AG04450 (cell line): ENCODE results near the gene EPS8L3. TPM values are rescaled to one million over a fixed set of nuclear protein-coding genes. Genes with fewer than 3 reads are reported as not detected.

ENCODE experiments used
- CTCF ChIA-PET: fragments of 300-600, 350-600 bp; formaldehyde crosslinking; extraction: SDS; loops from one replicate; lab custom pipeline; 2022; ENCODE audit warnings: antibody characterized with exemption, inconsistent platforms; lab: Charles Lee
- POLR2A ChIA-PET: fragments of 350-600 bp; formaldehyde crosslinking; extraction: SDS; loops from one replicate; lab custom pipeline; 2021; ENCODE audit warnings: antibody characterized with exemption, inconsistent platforms; lab: Yijun Ruan, JAX
- DNase-seq: peaks from one replicate; pipeline ENCODE4 v3.0.0-alpha.2; 2011; ENCODE audit warnings: low read depth, low spot score
- H3K27ac ChIP-seq: one replicate; pipeline ENCODE4 v1.5.1; 2012; ENCODE audit warnings: low read depth, low read length, control low read depth
- H3K27me3 ChIP-seq: one replicate; pipeline ENCODE4 v1.6.0; 2012; ENCODE audit warnings: low read length; ENCODE audit not compliant: control insufficient read depth, insufficient read depth
- H3K4me3 ChIP-seq: 2 replicates; pipeline ENCODE4 v1.5.1; 2011; ENCODE audit warnings: mild to moderate bottlenecking, low read depth, low read length, control low read depth
- H3K9me3 ChIP-seq: 2 replicates; pipeline ENCODE4 v1.5.1; 2012; ENCODE audit warnings: low read length; ENCODE audit not compliant: control insufficient read depth, insufficient read depth
- polyA minus RNA-seq: library from RNA; depleted of rRNA, polyadenylated mRNA; stranded (reverse); fragments of >200 nt; gene quantifications from 2 replicates; pipeline ENCODE4 v1.2.3, GENCODE V29; 2011; rRNA and poly(A)+ RNA removed
- polyA plus RNA-seq: library from polyadenylated mRNA; depleted of rRNA; stranded (reverse); fragments of >200 nt; gene quantifications from 2 replicates; pipeline ENCODE4 v1.2.3, GENCODE V29; 2011; rRNA removed
- TF ChIP-seq, protein P1 (sequence below): IDR thresholded peaks from 2 replicates; pipeline ENCODE4 v1.5.1; 2011; ENCODE audit warnings: low read depth, low read length, control low read depth, inconsistent platforms

EPS8L3 gene, protein sequence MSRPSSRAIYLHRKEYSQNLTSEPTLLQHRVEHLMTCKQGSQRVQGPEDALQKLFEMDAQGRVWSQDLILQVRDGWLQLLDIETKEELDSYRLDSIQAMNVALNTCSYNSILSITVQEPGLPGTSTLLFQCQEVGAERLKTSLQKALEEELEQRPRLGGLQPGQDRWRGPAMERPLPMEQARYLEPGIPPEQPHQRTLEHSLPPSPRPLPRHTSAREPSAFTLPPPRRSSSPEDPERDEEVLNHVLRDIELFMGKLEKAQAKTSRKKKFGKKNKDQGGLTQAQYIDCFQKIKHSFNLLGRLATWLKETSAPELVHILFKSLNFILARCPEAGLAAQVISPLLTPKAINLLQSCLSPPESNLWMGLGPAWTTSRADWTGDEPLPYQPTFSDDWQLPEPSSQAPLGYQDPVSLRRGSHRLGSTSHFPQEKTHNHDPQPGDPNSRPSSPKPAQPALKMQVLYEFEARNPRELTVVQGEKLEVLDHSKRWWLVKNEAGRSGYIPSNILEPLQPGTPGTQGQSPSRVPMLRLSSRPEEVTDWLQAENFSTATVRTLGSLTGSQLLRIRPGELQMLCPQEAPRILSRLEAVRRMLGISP
- polyA plus RNA-seq (not detected in 2 replicates), polyA minus RNA-seq (not detected in 2 replicates)

DNA sequence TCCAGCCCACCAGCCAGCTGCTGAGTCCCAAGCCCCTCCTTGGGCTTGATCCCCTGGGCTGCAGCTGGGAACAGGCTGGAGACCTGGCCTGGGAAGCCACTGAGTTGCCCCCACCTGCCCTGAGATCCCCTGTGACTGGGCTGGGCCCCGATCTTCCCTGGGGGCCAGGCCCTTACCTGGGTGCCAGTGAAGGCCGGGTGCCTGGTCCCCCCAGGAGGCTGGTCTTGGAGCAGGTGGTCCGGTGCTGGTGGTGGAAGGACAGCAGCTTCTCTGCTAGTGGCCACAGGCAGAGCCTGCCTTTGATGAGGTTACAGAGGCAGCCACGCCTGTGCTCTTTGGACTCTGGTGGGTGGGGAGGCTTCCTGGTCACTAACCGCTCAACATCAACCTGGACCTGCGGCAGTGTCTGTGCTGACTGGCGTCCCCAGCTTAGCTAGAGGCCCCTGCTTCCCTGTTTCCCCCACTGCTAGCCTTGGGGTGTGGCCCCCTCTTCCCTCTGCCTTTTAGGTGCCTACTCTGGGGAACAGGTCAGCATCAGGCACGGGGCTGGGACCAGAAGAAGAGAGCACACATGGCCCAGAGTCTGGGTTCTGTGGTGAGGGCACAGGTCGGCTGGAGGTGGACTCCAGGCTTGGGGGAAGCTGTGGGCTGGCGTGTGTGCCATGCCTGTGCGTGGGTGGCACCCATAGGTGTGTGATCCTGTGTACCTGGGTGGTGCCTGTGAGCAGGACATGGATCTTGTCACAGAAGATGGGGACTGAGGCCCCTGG, at the start of gene EPS8L3:
Gene EPS8L3, minus strand, starts transcription at position 278 of the 770 bp plus-strand sequence. CDS start 2,174 bp downstream, outside the sequence.
- Histone ChIP-seq H3K4me3 (no peak within 1 kb of the TSS), H3K27ac (peak within 1 kb of the TSS; percentile 61), H3K27me3 (no peaks in the 10 kb centered on the region), H3K9me3 (no peaks in the 10 kb centered on the region; the same call in 1 of the 2 replicates)
- ChIA-PET POLR2A (interaction anchor here (0.6 kb wide), 1 partner anchor 99 kb away, joined by 6 read pairs; no protein-coding TSS in a partner anchor), CTCF (interaction anchor here (0.6 to 1.0 kb wide), 4 partner anchors 10 to 232 kb away, joined by 3 to 4 read pairs (median 3); no protein-coding TSS in a partner anchor)
- TF ChIP-seq, protein P1, sequence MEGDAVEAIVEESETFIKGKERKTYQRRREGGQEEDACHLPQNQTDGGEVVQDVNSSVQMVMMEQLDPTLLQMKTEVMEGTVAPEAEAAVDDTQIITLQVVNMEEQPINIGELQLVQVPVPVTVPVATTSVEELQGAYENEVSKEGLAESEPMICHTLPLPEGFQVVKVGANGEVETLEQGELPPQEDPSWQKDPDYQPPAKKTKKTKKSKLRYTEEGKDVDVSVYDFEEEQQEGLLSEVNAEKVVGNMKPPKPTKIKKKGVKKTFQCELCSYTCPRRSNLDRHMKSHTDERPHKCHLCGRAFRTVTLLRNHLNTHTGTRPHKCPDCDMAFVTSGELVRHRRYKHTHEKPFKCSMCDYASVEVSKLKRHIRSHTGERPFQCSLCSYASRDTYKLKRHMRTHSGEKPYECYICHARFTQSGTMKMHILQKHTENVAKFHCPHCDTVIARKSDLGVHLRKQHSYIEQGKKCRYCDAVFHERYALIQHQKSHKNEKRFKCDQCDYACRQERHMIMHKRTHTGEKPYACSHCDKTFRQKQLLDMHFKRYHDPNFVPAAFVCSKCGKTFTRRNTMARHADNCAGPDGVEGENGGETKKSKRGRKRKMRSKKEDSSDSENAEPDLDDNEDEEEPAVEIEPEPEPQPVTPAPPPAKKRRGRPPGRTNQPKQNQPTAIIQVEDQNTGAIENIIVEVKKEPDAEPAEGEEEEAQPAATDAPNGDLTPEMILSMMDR, result no peak
- DNase-seq, result no peak

DNA sequence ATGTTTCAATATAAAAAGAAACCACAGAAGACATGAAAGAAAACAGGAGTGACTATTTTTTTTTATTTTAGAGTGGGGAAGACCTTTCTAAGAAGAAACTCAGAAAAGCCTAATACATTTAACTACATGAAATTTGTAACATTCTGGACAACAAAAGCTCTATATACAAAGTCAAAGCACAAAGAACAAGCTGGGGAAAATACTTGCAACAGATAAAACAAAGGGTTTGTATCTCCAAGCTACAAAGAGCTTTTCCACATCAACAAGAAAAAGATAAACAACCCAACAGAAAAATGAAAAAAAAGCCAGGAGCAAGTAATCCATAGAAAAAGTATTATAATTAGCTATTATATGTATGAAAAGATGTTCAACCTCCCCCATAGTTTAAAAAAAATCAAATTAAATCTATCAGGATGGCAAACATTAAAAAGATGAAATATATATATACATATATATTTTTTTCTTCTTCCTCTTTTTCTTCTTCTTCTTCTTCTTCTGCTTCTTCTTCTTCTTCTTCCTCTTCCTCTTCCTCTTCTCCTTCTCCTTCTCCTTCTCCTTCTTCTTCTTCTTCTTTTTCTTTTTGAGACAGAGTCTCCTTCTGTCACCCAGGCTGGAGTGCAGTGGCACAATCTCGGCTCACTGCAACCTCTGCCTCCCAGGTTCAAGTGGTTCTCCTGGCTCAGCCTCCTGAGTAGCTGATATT, 49.1 kb upstream of the EPS8L3 start:
- Histone ChIP-seq H3K9me3 (peaks cover 7% of the 10 kb centered on the region), H3K4me3 (no peak overlapping the region), H3K27me3 (no peaks in the 10 kb centered on the region), H3K27ac (no peak overlapping the region)
- DNase-seq, result no peak
- TF ChIP-seq, protein P1, result no peak
- ChIA-PET CTCF (interaction anchor here (0.6 kb wide), 1 partner anchor 560 kb away, joined by 3 read pairs; no protein-coding TSS in a partner anchor), POLR2A (no interaction called here)

DNA sequence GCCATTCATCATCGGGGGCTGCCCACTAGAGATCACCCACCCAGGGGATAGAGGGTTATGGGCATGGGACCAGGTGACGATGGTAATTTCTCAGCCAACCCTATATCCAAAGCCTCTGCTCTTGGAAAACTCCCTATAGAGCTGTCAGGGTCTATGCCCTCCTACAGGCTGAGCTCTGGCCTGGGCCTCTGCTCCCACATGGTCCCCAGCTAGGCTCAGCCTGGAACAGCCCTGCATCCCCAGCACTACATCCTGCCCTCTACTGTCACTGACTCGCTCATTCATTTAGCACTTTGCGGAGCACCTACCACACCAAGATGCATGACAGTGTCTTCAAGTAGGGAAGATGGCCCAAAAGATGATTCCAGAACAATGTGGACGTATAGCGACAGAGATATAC, 45.0 kb upstream of the EPS8L3 start:
- no peak overlapping the region for H3K27ac ChIP-seq

DNA sequence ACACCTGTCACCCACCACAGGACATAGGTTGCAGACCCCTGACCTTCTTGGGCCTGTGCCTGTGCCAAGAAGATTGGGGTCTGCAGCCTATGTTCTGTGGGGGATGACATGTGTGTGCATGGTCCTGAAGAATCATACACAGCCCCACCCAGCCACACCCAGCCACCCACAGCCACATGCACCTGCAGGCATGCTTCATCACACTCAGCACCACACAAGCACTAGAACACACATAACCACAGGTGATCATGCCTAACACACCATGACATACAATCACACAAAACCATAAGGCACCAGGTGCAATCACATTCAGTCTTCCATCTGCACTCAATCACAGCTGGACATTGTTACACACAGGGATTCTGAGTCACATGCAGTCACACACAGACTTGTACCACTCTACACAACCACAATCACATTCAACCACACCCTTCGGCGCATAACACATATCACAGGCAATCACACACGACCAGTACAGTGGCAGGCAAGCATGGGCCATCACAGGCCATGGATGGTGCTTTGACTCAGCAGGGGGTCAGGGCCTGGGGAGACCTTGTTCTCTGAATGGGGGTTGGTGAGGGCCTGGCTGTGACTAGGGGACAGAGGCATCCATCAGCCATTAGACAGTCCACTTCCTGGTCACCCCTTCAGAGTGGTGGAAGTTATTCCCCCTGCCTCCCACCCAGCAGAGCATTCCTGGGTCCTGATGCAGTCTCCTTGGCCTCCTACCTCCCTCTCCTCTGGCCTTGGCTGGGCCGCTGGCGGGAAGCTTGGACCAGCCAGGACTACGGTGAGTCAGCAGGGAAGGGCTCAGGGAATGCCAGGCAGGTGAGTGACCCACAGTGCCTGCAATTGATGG, 44.3 kb upstream of the EPS8L3 start:
- Histone ChIP-seq H3K9me3 (no peaks in the 10 kb centered on the region), H3K27ac (no peak overlapping the region), H3K4me3 (no peak overlapping the region), H3K27me3 (no peaks in the 10 kb centered on the region)
- DNase-seq, result no peak
- CTCF ChIA-PET, result no interaction called here
- POLR2A ChIA-PET, result no interaction called here
- TF ChIP-seq, protein P1, result no peak

More for the DNA sequence above, 45.0 kb upstream of the EPS8L3 start:
- DNase-seq, result no peak
- Histone ChIP-seq H3K4me3 (no peak overlapping the region), H3K27me3 (no peaks in the 10 kb centered on the region), H3K9me3 (no peaks in the 10 kb centered on the region)
- TF ChIP-seq, protein P1, result no peak
- ChIA-PET POLR2A (no interaction called here), CTCF (interaction anchor here (2.1 kb wide), 1 partner anchor 176 kb away, joined by 5 read pairs; the partner anchor contains the start of gene AHCYL1)
